ENCODE measurements around the gene DAPK2. TPM values are rescaled to one million over a fixed set of nuclear protein-coding genes. Genes with fewer than 3 reads are reported as not detected.
"Not testable (repeated sequence)": the region's sequence is repeated elsewhere in the genome, so short reads cannot be mapped to it uniquely, and the experiment has no call there.

Gene DAPK2
- total RNA-seq, 4 donors from 2014 or later = 47.4 to 105 (median 78.7) TPM

- H3K27ac ChIP-seq = peak overlapping the region in 2 of 3 donors; percentile 68 to 78
- no peak overlapping the region for H3K4me3 ChIP-seq (replicated peaks in 1 of 3)
- WGBS, 2 donors = 87 to 100% methylated on average over 1 of the region's 1 CpG
- H3K27me3 ChIP-seq = no peaks in the 10 kb centered on the region
- no peaks in the 10 kb centered on the region for H3K36me3 ChIP-seq
- H3K4me1 ChIP-seq = peaks cover 8 to 34% of the 10 kb centered on the region in 2 donors
- DNase-seq = no peak
- intact Hi-C loops (cut with DNase I) = no loop called here
- no peaks in the 10 kb centered on the region for H3K9me3 ChIP-seq
- no peak for TF ChIP-seq CTCF (IDR thresholded peaks at IDR 0.05)
These were observed 146.0 kb downstream of the DAPK2 start for GRCh38 chr15:63900306-63900705.

GRCh38 chr15:63899606-63900005 lies 146.7 kb downstream of the DAPK2 start:
- H3K27me3 ChIP-seq; H3K36me3 ChIP-seq; H3K9me3 ChIP-seq; H3K4me3 ChIP-seq (replicated peaks in 1 of 3): not testable (repeated sequence)
- WGBS, 2 donors = 67 to 74% methylated on average over 7 of the region's 7 CpGs
- DNase-seq = peak; percentile 58
- intact Hi-C loops (cut with DNase I) = loop anchor here (10.0 kb wide), 1 partner anchor 145 kb away; the partner anchor contains the start of gene DAPK2
- H3K4me1 ChIP-seq = peaks cover 8 to 34% of the 10 kb centered on the region in 2 donors
- peak overlapping the region; percentile 52 to 78 (median 68) for H3K27ac ChIP-seq

GRCh38 chr15:63899193-63899592 lies 147.1 kb downstream of the DAPK2 start:
- TF ChIP-seq POLR2A (IDR thresholded peaks at IDR 0.05) = peak in 1 of 2 donors; percentile 14
- TF ChIP-seq CTCF (IDR thresholded peaks at IDR 0.05) = no peak
- Histone ChIP-seq H3K27ac (peak overlapping the region; percentile 52 to 78 (median 68)), H3K4me3 (replicated peaks in 1 of 3) (no peak overlapping the region), H3K4me1 (peaks cover 8 to 34% of the 10 kb centered on the region in 2 donors), H3K27me3 (no peaks in the 10 kb centered on the region), H3K9me3 (no peaks in the 10 kb centered on the region), H3K36me3 (no peaks in the 10 kb centered on the region)
- DNase-seq = peak; percentile 41 to 45
- 46 to 47% methylated on average over 7 of the region's 7 CpGs for WGBS, 2 donors
- intact Hi-C loops (cut with DNase I) = loop anchor here (10.0 kb wide), 1 partner anchor 146 kb away; the partner anchor contains the start of gene DAPK2

- DNase-seq = peak; percentile 18 to 21
- no peaks in the 10 kb centered on the region for H3K27me3 ChIP-seq
- H3K27ac ChIP-seq = no peak overlapping the region
- H3K4me1 ChIP-seq = peaks cover 8 to 28% of the 10 kb centered on the region in 2 donors
- H3K36me3 ChIP-seq = no peaks in the 10 kb centered on the region
- TF ChIP-seq CTCF (IDR thresholded peaks at IDR 0.05) = no peak
- TF ChIP-seq POLR2A (IDR thresholded peaks at IDR 0.05) = no peak
- no peaks in the 10 kb centered on the region for H3K9me3 ChIP-seq
- H3K4me3 ChIP-seq (replicated peaks in 1 of 3) = no peak overlapping the region
- intact Hi-C loops (cut with DNase I) = loop anchor here (10.0 kb wide), 1 partner anchor 148 kb away; the partner anchor contains the start of gene DAPK2
- 51 to 73% methylated on average over 15 of the region's 15 CpGs for WGBS, 2 donors
These were observed 149.8 kb downstream of the DAPK2 start for GRCh38 chr15:63896336-63897115.

- Histone ChIP-seq H3K27ac (no peak overlapping the region), H3K4me3 (replicated peaks in 1 of 3) (no peak overlapping the region), H3K4me1 (peaks cover 8 to 27% of the 10 kb centered on the region in 2 donors), H3K36me3 (no peaks in the 10 kb centered on the region), H3K9me3 (no peaks in the 10 kb centered on the region), H3K27me3 (no peaks in the 10 kb centered on the region)
- 62 to 73% methylated on average over 8 of the region's 8 CpGs for WGBS, 2 donors
- intact Hi-C loops (cut with DNase I) = loop anchor here (10.0 kb wide), 1 partner anchor 149 kb away; the partner anchor contains the start of gene DAPK2
- no peak for DNase-seq
- TF ChIP-seq POLR2A (IDR thresholded peaks at IDR 0.05) (no peak), CTCF (IDR thresholded peaks at IDR 0.05) (no peak)
These were observed 150.5 kb downstream of the DAPK2 start for GRCh38 chr15:63895787-63896218.
